ENCODE data around the gene GADD45A. TPM values are rescaled to one million over a fixed set of nuclear protein-coding genes. Genes with fewer than 3 reads are reported as not detected.
"Not testable (repeated sequence)": the region's sequence is repeated elsewhere in the genome, so short reads cannot be mapped to it uniquely, and the experiment has no call there.

The GADD45A gene
- 100 to 1,000 TPM in 3 of 4 donors, 10 to 100 TPM in 1; 21.1 to 123 (median 116) TPM for polyA plus RNA-seq (ENCODE audit: insufficient read length in 4 of 4)

GRCh38 chr1:67685067-67685557 is at the start of gene GADD45A:
Gene GADD45A (plus strand): TSS chr1:67685201. CDS start chr1:67685495, 294 bp downstream.
- peak; percentile 94 to 96 (median 95) for DNase-seq (ENCODE audit: low read depth in 4 of 4, low spot score in 3 of 4)

DNA sequence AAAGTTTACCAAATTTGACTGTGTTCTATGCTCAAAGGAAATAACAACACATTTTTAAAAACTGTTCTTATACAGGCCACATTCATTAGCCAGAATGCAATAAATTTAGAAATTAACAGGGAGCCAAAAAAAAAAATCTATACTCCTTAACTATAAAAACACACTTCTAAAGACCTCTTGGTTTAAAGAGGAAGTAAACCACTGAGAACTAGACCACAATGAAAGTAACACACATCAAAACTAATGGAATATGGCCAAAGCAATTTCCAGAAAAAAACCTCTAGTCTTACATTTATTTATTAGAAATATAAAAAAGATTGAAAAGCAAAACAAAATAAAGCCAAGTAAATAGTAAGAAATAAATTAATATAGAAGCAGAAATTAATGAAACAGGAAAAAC is 48.9 kb upstream of the GADD45A start:
- no peak for DNase-seq (ENCODE audit: low read depth in 4 of 4, low spot score in 3 of 4)

- DNase-seq (ENCODE audit: low read depth in 4 of 4, low spot score in 3 of 4), result no peak
Measured at GRCh38 chr1:67639361-67639760, 45.6 kb upstream of the GADD45A start.

DNA sequence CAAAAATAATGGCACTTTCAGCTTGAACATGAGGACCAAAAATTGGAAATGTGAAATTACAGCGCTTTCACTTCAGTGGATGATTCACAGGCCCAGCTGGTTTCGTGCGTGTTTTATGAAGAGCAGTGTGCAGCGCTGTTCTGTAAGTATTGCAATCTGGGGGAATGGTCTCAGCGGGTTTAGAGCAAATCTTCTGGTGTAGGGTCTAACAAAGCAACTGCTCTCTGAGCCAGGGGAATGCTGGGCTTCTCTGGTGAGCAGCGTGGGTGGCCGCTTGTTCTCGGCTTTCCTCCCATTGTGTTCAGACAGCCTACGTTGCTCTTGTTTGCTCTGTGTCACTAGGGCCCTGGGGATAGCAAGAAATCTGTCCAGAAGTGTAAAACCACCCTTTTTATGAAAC is 42.4 kb upstream of the GADD45A start:
- DNase-seq (ENCODE audit: low read depth in 4 of 4, low spot score in 3 of 4), result no peak

GRCh38 chr1:67644566-67644965 is 40.4 kb upstream of the GADD45A start:
- no peak for DNase-seq (ENCODE audit: low read depth in 4 of 4, low spot score in 3 of 4)

GRCh38 chr1:67645495-67646144 is 39.4 kb upstream of the GADD45A start:
- no peak for DNase-seq (ENCODE audit: low read depth in 4 of 4, low spot score in 3 of 4)

DNA sequence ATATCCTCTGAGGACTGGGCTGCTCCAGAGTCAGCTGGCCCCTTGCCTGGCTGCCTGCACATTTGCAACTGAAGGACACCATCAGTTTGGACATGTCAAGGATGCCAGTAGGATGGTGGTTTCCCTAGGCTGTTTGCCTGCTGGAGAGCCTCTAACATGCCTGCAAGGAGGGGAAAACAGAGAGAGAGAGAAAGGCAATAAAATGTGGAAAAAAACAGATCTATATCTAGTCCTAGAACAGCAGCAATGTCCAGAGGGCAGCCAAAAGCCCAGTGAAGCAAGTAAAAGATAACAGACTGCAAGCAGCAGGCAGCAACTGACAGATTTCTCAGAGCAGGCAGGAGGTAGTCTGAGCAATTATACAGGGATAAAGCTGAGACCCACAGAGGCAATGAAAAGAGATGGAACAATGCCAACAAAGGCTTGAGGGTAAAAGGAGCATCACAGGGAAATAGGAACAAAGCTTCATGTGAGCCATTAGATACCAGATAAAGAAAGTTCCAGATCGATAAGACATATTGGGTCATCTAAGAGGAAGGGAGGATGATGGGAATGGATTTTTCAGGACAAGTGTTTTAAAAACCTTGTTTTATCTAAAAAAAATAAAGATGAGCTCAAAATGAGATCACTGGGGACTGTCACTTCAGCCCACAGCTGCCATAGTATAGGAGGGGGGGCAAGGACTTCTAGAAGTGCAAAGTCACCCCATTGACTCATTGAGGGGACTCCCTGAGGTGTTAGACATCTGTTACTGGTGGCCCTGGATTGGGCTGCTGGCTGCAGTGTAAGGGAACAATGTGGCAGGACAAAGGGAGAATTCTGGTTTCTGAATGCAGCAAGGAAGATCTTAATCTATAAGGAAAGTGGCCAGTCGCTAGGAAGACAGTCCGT is 38.6 kb upstream of the GADD45A start:
- DNase-seq (ENCODE audit: low read depth in 4 of 4, low spot score in 3 of 4), result no peak

DNA sequence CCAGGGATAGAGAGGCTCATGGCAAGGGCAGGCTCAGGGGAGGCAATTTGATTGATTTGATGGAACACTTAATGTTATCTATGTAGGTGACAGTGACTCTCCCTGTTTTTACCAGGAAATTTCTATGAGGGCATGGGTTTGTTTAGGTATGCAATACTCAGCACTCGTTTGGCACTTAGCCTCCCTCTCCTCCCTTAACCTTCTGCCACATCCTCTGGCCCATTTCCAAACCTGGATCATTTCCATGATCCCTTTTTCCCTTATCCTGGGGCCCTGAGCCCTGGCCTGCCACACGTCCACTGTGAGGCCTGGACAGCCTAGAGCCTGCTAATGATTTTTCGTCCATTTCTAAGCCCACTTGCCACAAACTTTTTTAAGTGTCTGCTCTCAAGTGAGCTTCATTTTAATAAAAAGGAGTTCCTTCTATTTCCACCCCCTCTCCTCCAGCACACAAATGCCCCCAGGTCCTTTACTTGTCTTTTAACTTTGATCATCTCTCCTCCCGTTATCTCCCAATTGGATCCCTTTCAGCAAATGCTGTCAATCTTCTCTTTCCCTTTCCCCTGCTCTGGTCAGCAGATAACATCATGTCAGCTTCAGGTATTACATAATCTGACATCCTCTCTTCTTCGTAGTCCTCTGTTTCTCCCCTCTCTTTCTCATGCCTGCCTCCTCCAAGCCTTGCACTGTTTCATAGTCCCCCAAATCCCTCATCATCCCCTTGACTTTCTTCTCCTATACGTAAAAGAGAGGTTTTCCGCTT is 37.8 kb upstream of the GADD45A start:
- DNase-seq (ENCODE audit: low read depth in 4 of 4, low spot score in 3 of 4), result no peak

DNA sequence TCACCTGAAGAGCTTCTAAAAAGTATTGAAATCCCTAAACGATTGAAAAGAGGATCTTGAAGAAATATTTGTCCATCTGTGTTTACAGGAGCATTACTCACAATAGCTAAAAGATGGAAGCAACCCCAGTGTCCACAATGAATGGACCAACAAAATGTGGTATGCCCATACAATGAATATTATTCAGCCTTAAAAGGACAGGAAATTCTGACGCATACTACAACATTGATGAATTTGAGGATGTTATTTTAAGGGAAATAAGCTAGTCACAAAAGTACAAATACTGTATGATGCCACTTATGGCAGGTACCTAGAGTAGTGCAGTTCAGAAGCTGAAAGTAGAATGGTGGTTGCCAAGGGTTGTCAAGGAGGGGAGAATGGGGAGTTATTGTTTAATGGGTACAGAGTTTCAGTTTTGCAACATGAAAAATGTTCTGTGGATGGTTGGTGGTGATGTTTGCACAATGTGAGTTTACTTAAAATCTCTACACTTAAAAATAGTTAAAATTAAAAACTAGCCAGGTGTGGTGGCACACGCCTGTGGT is 37.1 kb upstream of the GADD45A start:
- no peak for DNase-seq (ENCODE audit: low read depth in 4 of 4, low spot score in 3 of 4)

- no peak for DNase-seq (ENCODE audit: low read depth in 4 of 4, low spot score in 3 of 4)
Measured at GRCh38 chr1:67648582-67649326, 36.2 kb upstream of the GADD45A start.

DNA sequence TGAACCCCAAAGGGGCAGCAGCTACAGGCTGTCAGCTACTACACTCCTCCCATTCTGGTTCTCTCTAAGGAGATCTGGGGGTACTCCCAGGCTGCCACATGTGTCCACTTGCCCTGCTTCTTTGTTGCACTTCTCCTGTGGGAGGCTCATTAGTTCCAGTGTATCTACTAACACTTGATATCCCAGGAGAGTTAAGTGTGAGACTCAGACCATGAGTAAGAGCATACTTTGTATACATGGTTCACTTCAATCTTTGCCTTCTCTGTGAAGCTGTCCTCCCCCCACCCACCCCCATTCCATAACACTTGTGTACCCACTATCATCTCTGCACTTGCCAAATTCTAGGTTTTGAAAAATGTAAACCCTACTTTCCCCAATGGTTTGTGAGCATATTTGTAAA is 34.9 kb upstream of the GADD45A start:
- DNase-seq (ENCODE audit: low read depth in 4 of 4, low spot score in 3 of 4), result no peak

DNA sequence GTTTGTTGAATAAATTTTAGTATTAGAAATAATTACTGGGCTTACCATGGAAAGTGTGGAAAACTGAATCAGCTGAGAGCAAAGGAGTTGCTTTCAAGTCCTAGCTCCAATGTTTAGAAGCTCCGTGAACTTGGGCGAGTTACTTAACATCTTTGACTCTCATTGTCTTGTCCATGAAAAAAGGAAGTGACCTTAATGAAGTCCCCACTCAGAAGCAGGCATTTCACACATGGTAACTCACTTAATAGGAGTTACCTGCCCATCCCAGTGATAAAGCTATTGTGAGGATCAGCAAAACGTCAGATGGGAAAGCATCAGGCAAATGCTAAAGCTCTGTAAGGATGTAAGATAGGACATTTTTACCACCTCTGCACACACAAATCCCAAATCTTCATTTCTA is 34.0 kb upstream of the GADD45A start:
- DNase-seq (ENCODE audit: low read depth in 4 of 4, low spot score in 3 of 4), result no peak

- DNase-seq (ENCODE audit: low read depth in 4 of 4, low spot score in 3 of 4), result no peak
Measured at GRCh38 chr1:67652800-67653199, 32.2 kb upstream of the GADD45A start.

GRCh38 chr1:67653304-67653703 is 31.7 kb upstream of the GADD45A start:
- DNase-seq (ENCODE audit: low read depth in 4 of 4, low spot score in 3 of 4), result no peak

GRCh38 chr1:67655581-67655980 is 29.4 kb upstream of the GADD45A start:
- DNase-seq (ENCODE audit: low read depth in 4 of 4, low spot score in 3 of 4), result no peak

DNA sequence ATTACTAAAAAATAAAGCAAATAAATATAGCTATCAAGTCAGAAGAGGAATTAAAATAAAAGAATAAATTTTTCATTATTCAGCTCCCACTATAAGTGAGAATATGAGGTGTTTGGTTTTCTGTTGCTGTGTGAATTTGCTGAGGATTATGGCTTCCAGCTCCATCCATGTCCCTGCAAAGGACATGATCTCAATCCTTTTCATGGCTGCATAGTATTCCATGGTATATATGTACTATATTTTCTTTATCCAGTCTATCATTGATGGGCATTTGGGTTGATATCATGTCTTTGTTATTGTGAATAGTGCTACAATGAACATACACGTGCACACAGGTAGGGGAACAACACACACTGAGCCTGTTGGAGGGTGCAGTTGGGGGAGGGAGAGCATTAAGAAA is 27.8 kb upstream of the GADD45A start:
- DNase-seq (ENCODE audit: low read depth in 4 of 4, low spot score in 3 of 4), result not testable (repeated sequence)

DNA sequence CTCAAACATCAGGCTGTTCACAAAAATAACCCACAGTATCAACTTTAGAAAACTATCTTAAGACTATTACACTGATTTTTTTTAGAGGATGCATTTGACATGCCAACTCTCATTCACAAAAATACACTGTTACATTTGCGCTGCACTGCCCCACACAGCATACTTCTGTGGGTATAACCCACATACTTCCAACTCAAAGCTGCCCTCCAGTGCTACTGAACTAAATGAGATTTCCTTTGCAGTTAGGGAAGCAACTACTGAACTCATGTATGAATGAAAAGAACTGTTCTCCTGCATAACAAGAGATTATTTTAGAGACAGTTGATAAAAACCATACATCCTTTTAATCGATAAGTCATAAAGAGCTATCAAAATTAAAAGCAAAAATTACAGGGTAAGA is 25.8 kb upstream of the GADD45A start:
- DNase-seq (ENCODE audit: low read depth in 4 of 4, low spot score in 3 of 4), result no peak

DNA sequence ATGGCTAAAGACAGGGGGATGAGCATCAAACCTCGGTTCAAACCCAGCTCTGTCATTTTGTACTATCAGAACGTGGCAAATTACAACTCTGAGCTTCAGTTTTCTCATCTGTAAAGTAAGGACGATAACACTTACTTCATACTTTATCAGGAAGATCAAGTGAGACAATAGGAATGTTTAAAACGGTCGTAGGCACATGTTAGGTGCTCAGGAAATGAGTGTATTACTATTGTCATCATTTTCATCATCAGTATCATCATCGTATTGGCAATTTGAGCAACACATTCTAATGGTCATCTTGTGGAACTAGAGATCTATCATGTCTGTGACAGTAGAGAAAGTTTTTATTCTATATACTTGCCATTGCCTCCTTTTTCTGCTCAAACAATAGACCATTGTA is 22.1 kb upstream of the GADD45A start:
- no peak for DNase-seq (ENCODE audit: low read depth in 4 of 4, low spot score in 3 of 4)

DNA sequence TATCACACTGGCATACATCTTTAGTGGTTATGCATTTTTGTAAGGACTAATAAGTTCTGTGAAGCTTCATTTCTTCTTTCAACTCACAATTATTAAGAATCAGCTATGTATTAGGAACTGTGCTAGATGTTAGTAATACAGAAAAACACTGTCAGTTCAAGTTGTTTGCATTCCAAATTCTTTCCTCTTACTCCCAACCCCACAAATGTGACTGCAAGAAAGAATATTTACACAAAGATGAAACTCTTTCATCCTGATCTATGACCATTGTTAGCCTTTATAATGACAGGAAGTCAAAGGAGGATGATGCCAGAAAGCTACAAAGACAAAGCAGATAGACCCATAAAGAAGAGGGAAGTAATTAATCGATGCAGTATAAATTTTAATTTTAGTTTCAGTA is 21.0 kb upstream of the GADD45A start:
- no peak for DNase-seq (ENCODE audit: low read depth in 4 of 4, low spot score in 3 of 4)

DNA sequence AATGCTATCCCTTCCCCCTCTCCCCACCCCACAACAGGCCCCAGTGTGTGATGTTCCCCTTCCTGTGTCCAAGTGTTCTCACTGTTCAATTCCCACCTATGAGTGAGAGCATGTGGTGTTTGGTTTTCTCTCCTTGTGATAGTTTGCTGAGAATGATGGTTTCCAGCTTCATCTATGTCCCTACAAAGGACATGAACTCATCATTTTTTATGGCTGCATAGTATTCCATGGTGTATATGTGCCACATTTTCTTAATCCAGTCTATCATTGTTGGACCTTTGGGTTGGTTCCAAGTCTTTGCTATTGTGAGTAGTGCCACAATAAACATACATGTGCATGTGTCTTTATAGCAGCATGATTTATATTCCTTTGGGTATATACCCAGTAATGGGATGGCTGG is 19.7 kb upstream of the GADD45A start:
- DNase-seq (ENCODE audit: low read depth in 4 of 4, low spot score in 3 of 4), result not testable (repeated sequence)

Measured in left renal pelvis (tissue), 4 donors.